ENCODE results near the gene IGF2BP2.
"Not testable (repeated sequence)": the region's sequence is repeated elsewhere in the genome, so short reads cannot be mapped to it uniquely, and the experiment has no call there.

IGF2BP2 gene

GRCh38 chr3:185659942-185660921 lies 164.6 kb downstream of the IGF2BP2 start:
- DNase-seq (ENCODE audit: low read depth), result peak; percentile 46

- DNase-seq (ENCODE audit: low read depth), result no peak
These were observed 165.9 kb downstream of the IGF2BP2 start for GRCh38 chr3:185658943-185659342.

- no peak for DNase-seq (ENCODE audit: low read depth)
These were observed 166.3 kb downstream of the IGF2BP2 start for GRCh38 chr3:185658504-185658912.

GRCh38 chr3:185657691-185658503 lies 166.9 kb downstream of the IGF2BP2 start:
- DNase-seq (ENCODE audit: low read depth), result no peak

- DNase-seq (ENCODE audit: low read depth), result no peak
These were observed 167.6 kb downstream of the IGF2BP2 start for GRCh38 chr3:185657211-185657610.

GRCh38 chr3:185656321-185656840 lies 168.5 kb downstream of the IGF2BP2 start:
- no peak for DNase-seq (ENCODE audit: low read depth)

GRCh38 chr3:185655426-185656320 lies 169.2 kb downstream of the IGF2BP2 start:
- no peak for DNase-seq (ENCODE audit: low read depth)

- no peak for DNase-seq (ENCODE audit: low read depth)
These were observed 170.1 kb downstream of the IGF2BP2 start for GRCh38 chr3:185654758-185655145.

- DNase-seq (ENCODE audit: low read depth), result no peak
These were observed 170.7 kb downstream of the IGF2BP2 start for GRCh38 chr3:185653949-185654757.

GRCh38 chr3:185651971-185652370 lies 172.9 kb downstream of the IGF2BP2 start:
- DNase-seq (ENCODE audit: low read depth), result no peak

GRCh38 chr3:185649414-185649813 lies 175.4 kb downstream of the IGF2BP2 start:
- no peak for DNase-seq (ENCODE audit: low read depth)

- DNase-seq (ENCODE audit: low read depth), result no peak
These were observed 176.4 kb downstream of the IGF2BP2 start for GRCh38 chr3:185648396-185648795.

- DNase-seq (ENCODE audit: low read depth), result no peak
These were observed 177.0 kb downstream of the IGF2BP2 start for GRCh38 chr3:185647880-185648210.

- DNase-seq (ENCODE audit: low read depth), result no peak
These were observed 177.5 kb downstream of the IGF2BP2 start for GRCh38 chr3:185647134-185647879.

GRCh38 chr3:185646382-185647133 lies 178.3 kb downstream of the IGF2BP2 start:
- no peak for DNase-seq (ENCODE audit: low read depth)

GRCh38 chr3:185645596-185646381 lies 179.1 kb downstream of the IGF2BP2 start:
- DNase-seq (ENCODE audit: low read depth), result no peak

- not testable (repeated sequence) for DNase-seq (ENCODE audit: low read depth)
These were observed 179.7 kb downstream of the IGF2BP2 start for GRCh38 chr3:185645191-185645590.

- DNase-seq (ENCODE audit: low read depth), result no peak
These were observed 184.5 kb downstream of the IGF2BP2 start for GRCh38 chr3:185640308-185640707.
